ENCODE results near the gene FUT3. TPM values are rescaled to one million over a fixed set of nuclear protein-coding genes. Genes with fewer than 3 reads are reported as not detected.

Gene FUT3
- total RNA-seq, 1 experiment from 2014 or later: 0.34 TPM

GRCh38 chr19:5864013-5864720, 12.9 kb upstream of the FUT3 start:
- intact Hi-C loops (cut with micrococcal nuclease; ENCODE audit: unreplicated experiment): no loop called here
- no peaks in the 10 kb centered on the region for H3K27me3 Mint-ChIP-seq (ENCODE audit: insufficient read depth, unreplicated experiment)
- no peaks in the 10 kb centered on the region for H3K9me3 Mint-ChIP-seq (ENCODE audit: unreplicated experiment)
- no peaks in the 10 kb centered on the region for H3K36me3 Mint-ChIP-seq (ENCODE audit: insufficient read depth, unreplicated experiment)
- no peak for DNase-seq
- ChIA-PET CTCF (interaction anchor here (0.6 kb wide), 1 partner anchor 13 kb away, joined by 3 read pairs; no protein-coding TSS in a partner anchor), POLR2A (no interaction called here)
- no peaks in the 10 kb centered on the region for H3K27me3 ChIP-seq (replicated peaks; ENCODE audit: control insufficient read depth, insufficient read depth, low read length)
- no peak overlapping the region for H3K4me3 ChIP-seq (ENCODE audit: low read depth, low read length)
- H3K4me3 Mint-ChIP-seq (ENCODE audit: unreplicated experiment): no peak overlapping the region
- H3K36me3 ChIP-seq (ENCODE audit: control insufficient read depth, insufficient read depth, low read length): no peaks in the 10 kb centered on the region
- no TSS peak for BruUV-seq (replicated peaks)
- peaks cover 6% of the 10 kb centered on the region; the same call in 1 of the 2 replicates for H3K4me1 ChIP-seq
- no peaks in the 10 kb centered on the region for H3K4me1 Mint-ChIP-seq (ENCODE audit: low read depth, unreplicated experiment)
- no peaks in the 10 kb centered on the region for H3K9me3 ChIP-seq
- no peak overlapping the region for H3K27ac Mint-ChIP-seq (ENCODE audit: unreplicated experiment)
- no peak for TF ChIP-seq CTCF (IDR thresholded peaks at IDR 0.05; ENCODE audit: insufficient read depth in 1 of 2, low read depth in 1 of 2, low read length in 1 of 2, severe bottlenecking in 1 of 2, unreplicated experiment in 1 of 2)

- H3K4me1 Mint-ChIP-seq (ENCODE audit: low read depth, unreplicated experiment): no peaks in the 10 kb centered on the region
- BruUV-seq (replicated peaks): no TSS peak
These were observed 11.9 kb upstream of the FUT3 start for GRCh38 chr19:5863030-5863665.

More at GRCh38 chr19:5863030-5863665, 11.9 kb upstream of the FUT3 start:
- H3K9me3 Mint-ChIP-seq (ENCODE audit: unreplicated experiment): no peaks in the 10 kb centered on the region
- intact Hi-C loops (cut with micrococcal nuclease; ENCODE audit: unreplicated experiment): no loop called here
- ChIA-PET POLR2A (no interaction called here), CTCF (no interaction called here)
- H3K36me3 Mint-ChIP-seq (ENCODE audit: insufficient read depth, unreplicated experiment): no peaks in the 10 kb centered on the region
- Histone ChIP-seq H3K9me3 (no peaks in the 10 kb centered on the region), H3K36me3 (ENCODE audit: control insufficient read depth, insufficient read depth, low read length) (no peaks in the 10 kb centered on the region), H3K27me3 (replicated peaks; ENCODE audit: control insufficient read depth, insufficient read depth, low read length) (no peaks in the 10 kb centered on the region), H3K4me1 (peaks cover 6% of the 10 kb centered on the region; the same call in 1 of the 2 replicates), H3K4me3 (ENCODE audit: low read depth, low read length) (no peak overlapping the region)
- TF ChIP-seq CTCF (IDR thresholded peaks at IDR 0.05; ENCODE audit: insufficient read depth in 1 of 2, low read depth in 1 of 2, low read length in 1 of 2, severe bottlenecking in 1 of 2, unreplicated experiment in 1 of 2): no peak
- no peaks in the 10 kb centered on the region for H3K27me3 Mint-ChIP-seq (ENCODE audit: insufficient read depth, unreplicated experiment)
- DNase-seq: no peak
- H3K27ac Mint-ChIP-seq (ENCODE audit: unreplicated experiment): no peak overlapping the region
- no peak overlapping the region for H3K4me3 Mint-ChIP-seq (ENCODE audit: unreplicated experiment)

Measured in Caco-2 (cell line).